GM19351 (cell line): Measurements from ENCODE around the gene GRB2.
"Not testable (repeated sequence)": the region's sequence is repeated elsewhere in the genome, so short reads cannot be mapped to it uniquely, and the experiment has no call there.

ENCODE experiments used
- ATAC-seq: cut with Tn5 transposase; IDR thresholded peaks from one replicate; pipeline ENCODE4 v1.9.1; 2021; ENCODE audit warnings: mild to moderate bottlenecking, moderate library complexity; ENCODE audit not compliant: unreplicated experiment

GRB2 gene

DNA sequence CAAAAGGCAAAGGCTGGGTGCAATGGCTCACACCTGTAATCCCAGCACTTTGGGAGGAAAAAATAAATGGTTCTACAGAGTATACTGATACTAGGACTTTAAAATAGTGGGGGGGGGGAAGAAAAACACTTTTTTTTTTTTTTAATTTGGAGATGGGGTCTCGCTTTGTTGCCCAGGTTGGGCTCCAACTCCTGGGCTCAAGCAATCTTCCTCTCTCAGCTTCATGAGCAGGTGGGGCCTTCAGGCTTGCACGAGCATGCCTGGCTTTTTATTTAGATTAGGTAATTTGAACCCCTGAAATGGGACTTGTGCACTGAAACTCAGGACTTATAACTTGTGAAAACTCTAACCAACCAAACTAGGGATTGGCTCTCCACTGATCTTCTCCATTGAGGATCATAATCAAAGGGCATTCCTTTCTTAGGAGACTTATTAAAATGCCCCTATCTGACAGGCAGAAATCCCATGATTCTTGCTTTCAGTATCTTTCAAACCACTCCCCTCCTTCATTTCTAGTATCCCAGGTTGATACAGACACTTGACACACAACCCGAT lies 16.9 kb downstream of the GRB2 start:
- no peak for ATAC-seq

GRCh38 chr17:75387771-75388170 lies 17.7 kb downstream of the GRB2 start:
- no peak for ATAC-seq

DNA sequence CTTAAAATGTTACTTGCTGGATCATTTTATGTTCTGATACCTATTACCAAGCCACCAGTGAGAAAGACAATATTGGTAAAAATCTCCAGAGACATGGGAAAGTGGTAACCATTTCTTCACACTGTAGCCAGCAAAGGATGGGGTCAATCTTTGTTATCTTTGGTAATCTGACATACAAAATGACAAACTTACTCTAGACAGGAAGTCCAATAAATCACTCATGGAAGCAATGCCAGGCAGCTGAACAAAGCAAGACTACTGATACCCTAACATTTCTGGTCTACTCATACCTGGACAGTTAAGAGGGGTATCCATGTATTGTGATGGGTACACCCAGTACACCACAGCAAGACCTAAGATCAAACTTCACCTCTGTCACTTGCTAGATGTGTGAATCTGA lies 19.0 kb downstream of the GRB2 start:
- ATAC-seq, result no peak

DNA sequence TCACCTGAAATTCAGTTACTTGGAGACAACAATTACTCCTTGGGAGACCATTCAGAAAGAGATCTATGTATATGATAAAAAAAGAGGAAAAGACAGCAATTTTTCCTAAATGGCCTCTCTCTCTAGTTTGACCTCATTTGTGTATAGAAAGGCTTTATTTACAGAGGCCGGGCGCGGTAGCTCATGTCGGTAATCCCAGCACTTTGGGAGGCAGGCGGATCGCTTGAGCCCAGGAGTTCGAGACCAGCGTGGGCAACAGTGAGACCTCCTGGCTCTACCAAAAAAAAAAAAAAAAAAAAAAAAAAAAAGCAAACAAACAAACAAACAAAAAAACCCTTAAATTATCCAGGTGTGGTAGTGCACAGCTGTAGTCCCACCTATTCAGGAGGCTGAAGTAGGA lies 20.7 kb downstream of the GRB2 start:
- ATAC-seq, result no peak

DNA sequence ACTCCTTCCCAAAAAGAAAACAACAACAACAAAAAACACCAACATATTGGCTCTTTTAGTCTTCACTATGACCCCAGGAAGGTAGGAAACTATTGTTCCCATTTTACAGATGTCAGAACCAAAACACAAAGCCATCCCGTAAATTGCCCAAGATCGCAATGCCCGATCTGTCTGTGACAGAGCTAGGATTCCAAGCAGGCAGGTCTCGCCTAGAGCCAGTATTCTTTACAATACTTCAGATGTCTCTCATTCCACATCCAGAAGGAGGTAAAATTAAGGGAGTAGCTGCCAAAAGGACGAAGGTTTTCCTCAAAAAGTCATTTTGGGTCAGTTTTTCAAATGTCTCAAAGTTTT lies 21.7 kb downstream of the GRB2 start:
- ATAC-seq, result no peak

GRCh38 chr17:75380750-75381149 lies 24.7 kb downstream of the GRB2 start:
- no peak for ATAC-seq

- no peak for ATAC-seq
Observed at GRCh38 chr17:75380315-75380714, 25.2 kb downstream of the GRB2 start.

- not testable (repeated sequence) for ATAC-seq
Observed at GRCh38 chr17:75379426-75379825, 26.1 kb downstream of the GRB2 start.

DNA sequence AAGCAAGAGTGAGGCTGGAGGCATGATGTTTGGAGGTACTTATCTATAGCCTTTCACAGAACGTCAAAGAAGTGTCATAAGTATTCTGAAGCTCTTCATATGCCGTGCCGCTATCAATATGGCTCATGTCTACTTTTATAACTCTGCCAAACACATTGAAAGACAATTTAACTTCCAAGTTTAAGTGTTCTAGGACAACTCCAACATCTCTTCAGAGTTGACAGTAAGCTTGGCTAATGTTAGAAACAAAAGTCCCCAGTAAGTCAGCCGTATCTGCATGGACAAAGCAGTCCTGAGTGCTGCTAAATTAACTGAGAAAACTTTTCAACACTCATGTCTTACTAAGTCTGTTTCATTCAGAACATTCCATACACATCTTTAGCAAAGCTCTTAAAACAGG lies 32.2 kb downstream of the GRB2 start:
- ATAC-seq, result no peak

DNA sequence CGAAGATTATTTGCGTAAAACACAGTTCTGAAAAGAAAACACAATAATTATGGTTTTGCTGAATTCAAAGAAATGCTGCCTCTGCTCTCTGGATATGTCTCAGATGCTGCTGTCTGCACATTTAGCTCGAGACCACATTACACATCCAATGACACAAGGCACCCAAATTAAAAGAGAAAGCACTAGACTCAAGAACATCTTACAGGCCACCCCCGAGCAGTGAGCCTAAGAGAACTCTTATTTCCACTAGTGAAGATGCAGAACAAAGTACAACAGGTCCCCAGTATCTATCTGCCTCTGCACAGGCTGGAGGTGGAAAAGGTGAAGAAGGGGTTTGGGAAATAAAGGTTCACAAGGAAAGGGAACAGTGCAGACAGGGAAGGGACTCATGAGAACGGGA lies 33.5 kb downstream of the GRB2 start:
- ATAC-seq, result no peak

DNA sequence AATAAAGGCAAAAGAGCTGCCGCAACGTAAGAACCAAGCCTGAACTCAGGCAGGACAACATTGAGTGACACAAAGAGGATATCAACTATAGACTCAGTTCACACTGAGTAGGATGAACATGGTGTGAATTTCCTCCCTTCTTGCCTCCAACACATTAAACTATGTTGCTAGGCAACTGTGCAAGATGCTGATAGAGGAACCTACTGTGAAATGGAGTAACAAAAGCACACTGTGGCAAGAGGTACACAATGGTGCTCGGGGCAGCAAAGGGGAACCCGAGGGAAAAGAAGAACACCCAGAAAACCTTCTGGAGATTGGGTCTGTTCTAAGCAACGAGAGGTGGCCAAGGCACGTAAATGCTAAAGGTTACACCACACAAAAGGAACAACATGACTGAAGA lies 34.1 kb downstream of the GRB2 start:
- ATAC-seq, result no peak

DNA sequence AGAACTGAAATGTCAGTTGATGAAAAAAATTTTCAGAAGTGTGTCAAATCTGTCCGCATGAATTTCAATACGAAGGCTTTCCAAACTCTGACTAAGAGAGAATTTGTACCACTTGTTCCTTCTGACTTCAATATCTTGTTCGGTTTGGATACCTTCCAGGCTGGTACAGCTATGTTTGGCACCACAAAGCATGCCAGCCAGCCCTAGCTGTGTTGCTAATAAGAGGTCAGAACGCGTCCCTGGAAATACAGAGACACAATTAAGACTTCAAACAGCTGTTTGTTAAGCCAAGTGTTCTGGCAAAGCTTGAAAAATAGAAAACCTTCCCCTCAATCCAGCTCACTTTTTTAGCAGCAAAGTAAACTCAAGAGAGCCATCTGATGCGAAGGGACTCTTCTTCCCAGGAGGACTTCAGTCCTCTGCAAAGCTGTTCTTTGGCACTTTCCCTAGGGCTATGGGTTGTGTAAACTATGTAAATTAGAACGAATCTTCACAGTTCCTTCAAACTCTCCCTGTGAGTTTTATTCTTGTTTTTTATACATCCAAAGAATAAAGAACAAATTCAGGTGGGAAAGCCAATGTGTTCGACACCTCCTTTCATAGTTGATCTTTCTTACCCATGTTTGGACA lies 35.1 kb downstream of the GRB2 start:
- no peak for ATAC-seq

DNA sequence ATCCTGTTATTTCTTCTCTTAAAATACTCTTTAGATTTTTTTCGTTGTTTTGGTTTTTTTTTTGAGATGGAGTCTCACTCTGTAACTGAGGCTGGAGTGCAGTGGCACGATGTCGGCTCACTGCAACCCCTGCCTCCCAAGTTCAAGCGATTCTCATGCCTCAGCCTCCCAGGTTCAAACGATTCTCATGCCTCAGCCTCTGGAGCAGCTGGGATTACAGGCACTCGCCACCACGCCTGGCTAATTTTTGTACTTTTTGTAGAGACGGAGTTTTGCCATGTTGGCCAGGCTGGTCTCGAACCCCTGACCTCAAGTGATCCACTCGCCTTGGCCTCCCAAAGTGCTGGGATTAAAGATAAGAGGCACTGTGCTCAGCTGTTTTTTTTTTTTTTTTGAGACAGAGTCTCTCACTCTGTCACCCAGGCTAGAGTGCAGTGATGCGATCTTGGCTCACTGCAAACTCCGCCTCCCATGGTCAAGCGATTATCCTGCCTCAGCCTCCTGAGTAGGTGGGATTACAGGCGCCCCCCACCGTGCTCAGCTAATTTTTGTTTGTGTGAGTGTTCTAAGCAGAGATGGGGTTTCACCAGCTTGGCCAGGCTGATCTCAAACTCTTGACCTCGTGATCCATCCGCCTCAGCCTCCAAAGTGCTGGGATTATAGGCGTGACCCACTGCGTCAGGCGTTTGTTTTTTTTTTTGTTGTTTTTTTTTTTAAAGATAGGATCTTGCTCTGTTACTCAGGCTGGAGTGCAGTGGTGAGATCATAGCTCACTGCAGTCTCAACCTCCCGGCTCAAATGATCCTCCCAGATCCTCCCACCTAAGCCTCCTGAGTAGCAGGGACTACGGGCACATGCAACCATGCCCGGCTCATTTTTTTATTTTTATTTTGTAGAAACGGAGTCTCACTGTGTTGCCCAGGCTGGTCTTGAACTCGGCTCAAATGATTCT lies 37.4 kb downstream of the GRB2 start:
- ATAC-seq, result not testable (repeated sequence)

DNA sequence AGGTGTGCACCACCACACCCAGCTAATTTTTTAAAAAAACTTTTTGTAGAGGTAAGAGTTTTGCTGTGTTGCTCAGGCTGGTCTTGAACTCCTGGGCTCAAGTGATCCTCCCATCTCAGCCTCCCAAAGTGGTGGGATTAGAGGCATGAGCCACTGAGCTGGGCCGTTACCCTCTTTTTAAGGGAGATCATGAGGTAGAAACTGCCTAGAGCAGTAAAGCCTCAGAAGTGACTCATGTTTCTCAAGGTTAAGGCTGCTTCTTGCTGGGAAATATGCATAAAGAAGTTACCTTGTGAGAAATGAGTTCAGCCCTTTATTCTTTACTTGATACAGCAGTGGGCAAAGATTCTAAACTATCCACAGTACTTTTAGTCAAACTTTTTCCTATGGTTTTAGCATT lies 38.2 kb downstream of the GRB2 start:
- no peak for ATAC-seq

DNA sequence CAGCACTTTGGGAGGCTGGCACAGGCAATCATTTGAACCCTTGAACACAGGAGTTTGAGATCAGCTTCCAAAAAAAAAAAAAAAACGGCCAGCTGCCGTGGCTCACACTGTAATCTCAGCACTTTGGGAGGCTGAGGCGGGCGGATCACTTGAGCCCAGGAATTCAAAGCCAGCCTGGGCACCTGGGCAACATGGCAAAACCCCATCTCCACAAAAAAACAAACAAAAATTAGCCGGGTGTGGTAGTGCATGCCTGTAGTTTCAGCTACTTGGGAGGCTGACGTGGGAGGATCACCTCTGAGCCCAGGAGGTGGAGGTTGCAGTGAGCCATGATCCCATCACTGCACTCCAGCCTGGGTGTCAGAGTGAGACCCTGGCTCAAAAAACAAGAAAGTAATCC lies 39.0 kb downstream of the GRB2 start:
- ATAC-seq, result no peak

DNA sequence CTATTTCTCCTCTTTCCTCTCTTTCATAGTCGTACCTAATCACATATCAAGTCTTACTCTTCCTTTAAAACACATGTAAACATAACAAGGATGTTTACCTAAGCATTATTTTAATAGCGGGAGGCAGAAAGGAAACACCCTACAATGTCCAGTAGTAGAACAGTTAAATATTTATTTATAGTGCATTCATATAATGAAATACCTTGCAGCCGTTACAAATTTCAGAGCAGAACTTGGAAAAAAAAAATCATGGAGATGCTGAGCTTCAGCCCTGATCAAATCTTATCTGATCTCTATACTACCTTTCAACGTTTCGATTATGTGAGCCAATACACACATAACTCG lies 39.6 kb downstream of the GRB2 start:
- ATAC-seq, result no peak

DNA sequence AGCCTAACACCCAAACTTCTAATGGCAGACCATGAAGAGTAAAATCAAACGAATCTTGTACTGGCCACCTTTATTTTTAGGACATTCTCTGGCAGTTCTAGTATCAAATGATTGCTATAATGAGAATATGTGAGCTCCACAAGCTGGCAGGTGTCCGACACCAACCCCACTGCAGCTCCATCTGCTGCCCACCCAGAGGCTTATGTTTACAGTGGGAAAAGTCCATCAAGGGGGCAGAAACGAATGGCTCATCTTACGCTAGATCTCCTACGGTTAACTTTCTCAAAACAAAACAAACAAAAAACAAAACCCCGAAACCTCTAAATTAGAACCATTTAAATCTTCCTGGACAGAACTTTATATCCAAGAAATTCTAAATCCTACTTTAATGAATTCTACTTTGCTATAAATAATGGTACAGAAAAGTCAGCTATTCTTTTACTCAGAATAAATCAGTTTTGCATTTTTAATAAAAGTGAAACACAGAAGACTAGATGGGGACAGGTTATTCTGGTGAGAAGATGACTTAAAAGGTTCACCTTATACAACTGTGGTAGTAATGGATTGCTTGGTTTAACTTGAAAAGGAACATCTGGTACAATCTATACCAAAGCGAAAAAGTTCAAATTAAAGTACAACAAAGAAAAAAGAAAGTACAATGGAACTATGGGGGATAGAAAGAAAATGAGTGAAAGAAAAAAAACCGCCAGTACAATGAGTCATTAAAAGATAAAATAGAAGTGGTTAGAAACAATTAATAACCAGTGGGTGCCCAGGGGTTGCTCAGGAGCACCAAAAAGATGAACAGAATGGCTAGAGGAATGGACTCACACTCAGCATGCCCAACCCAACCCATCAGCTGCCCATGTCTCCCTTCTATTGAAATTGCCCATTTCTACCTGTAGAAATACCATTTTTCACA lies 40.2 kb downstream of the GRB2 start:
- ATAC-seq, result no peak

DNA sequence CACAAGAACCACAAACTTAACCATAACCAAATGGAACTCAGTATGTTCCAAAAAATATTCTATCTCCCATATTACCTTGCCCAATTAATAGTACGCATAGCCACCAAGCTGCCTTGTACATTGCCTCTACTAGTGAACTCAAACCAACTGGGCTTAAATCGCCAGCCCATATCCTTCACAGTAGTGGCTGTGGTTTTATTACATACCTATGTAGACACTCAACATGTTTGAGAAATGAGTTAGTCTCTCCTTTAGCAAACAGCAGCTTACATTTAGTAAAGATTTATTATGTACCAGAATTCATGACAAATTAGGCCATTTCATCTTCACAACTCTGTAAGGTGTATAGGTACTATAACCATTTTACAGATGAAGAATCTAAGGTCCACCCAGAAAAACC lies 41.4 kb downstream of the GRB2 start:
- ATAC-seq, result no peak

- ATAC-seq, result no peak
Observed at GRCh38 chr17:75361996-75362395, 43.5 kb downstream of the GRB2 start.

DNA sequence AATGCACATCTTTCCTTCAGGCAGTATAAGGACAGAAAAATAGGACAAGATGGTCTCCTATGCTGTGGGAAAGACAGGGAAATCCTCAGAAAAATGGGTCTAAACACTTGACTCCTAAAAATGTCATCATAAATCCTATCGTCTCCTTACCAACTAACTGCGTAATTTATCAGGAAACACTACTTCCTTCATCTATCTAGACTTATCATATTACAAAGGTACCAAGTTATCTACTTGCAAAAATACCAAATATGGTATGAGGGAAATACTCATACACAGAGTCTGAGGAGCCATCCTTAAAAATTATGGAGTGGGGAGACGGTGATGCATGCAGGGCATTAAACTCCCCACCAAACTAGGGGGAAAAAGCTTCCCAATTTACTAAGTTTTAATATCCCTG lies 44.1 kb downstream of the GRB2 start:
- ATAC-seq, result no peak

DNA sequence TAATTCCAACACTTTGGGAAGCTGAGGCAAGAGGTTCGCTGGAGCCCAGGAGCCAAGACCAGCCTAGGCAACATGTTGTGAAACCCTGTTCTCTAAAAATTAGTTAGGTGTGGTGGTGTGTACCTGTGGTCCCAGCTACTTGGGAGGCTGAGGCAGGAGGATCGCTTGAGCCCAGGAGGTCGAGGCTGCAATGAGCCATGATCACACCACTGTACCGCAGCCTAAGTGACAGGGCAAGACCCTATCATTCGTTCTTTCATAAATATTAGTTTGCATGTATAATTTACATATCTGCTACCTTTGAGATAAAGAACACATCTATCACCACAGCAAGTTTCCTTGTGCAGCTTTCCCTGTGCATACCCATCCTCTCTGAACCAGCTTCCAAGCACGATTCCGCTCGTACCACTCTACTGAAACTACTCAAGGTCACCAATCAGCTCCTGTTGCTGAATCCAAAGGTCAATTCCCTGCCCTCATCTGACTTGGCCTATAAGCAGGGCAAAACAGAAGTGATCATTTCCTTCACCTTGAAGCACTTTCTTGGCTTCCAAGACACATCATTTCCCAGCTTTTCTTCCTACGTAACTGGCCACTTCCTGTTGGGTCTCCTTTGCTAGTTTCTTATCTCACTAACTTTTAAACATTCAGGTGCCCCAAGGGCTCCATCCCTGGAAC lies 49.1 kb downstream of the GRB2 start:
- ATAC-seq, result no peak
